ENCODE data around the gene ARHGAP4.

The ARHGAP4 gene

GRCh38 chrX:153864561-153865320 is 61.3 kb downstream of the ARHGAP4 start:
- DNase-seq = no peak

- no peak for DNase-seq
Observed at GRCh38 chrX:153864101-153864500, 62.0 kb downstream of the ARHGAP4 start.

- no peak for DNase-seq
Observed at GRCh38 chrX:153863251-153863991, 62.6 kb downstream of the ARHGAP4 start.

GRCh38 chrX:153862369-153863250 is 63.5 kb downstream of the ARHGAP4 start:
- DNase-seq = no peak

GRCh38 chrX:153861733-153862310 is 64.2 kb downstream of the ARHGAP4 start:
- DNase-seq = no peak

- DNase-seq = no peak
Observed at GRCh38 chrX:153861151-153861550, 64.9 kb downstream of the ARHGAP4 start.
